ENCODE data around the gene MYT1. TPM values are rescaled to one million over a fixed set of nuclear protein-coding genes. Genes with fewer than 3 reads are reported as not detected.
A peak's percentile ranks its signal among the peaks of the same experiment; 100 is the strongest.

Gene MYT1
- total and polyA plus RNA-seq, 2 of the 13 experiments (the other 11 are each of a cell fraction or from before 2014, with no cell fraction given) = 0.58 to 2.5 TPM

- TF ChIP-seq, protein P1, sequence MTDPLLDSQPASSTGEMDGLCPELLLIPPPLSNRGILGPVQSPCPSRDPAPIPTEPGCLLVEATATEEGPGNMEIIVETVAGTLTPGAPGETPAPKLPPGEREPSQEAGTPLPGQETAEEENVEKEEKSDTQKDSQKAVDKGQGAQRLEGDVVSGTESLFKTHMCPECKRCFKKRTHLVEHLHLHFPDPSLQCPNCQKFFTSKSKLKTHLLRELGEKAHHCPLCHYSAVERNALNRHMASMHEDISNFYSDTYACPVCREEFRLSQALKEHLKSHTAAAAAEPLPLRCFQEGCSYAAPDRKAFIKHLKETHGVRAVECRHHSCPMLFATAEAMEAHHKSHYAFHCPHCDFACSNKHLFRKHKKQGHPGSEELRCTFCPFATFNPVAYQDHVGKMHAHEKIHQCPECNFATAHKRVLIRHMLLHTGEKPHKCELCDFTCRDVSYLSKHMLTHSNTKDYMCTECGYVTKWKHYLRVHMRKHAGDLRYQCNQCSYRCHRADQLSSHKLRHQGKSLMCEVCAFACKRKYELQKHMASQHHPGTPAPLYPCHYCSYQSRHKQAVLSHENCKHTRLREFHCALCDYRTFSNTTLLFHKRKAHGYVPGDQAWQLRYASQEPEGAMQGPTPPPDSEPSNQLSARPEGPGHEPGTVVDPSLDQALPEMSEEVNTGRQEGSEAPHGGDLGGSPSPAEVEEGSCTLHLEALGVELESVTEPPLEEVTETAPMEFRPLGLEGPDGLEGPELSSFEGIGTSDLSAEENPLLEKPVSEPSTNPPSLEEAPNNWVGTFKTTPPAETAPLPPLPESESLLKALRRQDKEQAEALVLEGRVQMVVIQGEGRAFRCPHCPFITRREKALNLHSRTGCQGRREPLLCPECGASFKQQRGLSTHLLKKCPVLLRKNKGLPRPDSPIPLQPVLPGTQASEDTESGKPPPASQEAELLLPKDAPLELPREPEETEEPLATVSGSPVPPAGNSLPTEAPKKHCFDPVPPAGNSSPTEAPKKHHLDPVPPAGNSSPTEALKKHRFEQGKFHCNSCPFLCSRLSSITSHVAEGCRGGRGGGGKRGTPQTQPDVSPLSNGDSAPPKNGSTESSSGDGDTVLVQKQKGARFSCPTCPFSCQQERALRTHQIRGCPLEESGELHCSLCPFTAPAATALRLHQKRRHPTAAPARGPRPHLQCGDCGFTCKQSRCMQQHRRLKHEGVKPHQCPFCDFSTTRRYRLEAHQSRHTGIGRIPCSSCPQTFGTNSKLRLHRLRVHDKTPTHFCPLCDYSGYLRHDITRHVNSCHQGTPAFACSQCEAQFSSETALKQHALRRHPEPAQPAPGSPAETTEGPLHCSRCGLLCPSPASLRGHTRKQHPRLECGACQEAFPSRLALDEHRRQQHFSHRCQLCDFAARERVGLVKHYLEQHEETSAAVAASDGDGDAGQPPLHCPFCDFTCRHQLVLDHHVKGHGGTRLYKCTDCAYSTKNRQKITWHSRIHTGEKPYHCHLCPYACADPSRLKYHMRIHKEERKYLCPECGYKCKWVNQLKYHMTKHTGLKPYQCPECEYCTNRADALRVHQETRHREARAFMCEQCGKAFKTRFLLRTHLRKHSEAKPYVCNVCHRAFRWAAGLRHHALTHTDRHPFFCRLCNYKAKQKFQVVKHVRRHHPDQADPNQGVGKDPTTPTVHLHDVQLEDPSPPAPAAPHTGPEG (CRISPR knock-in tag; IDR thresholded peaks at IDR 0.05) = no peak
- TF ChIP-seq THAP9 (CRISPR knock-in tag; IDR thresholded peaks at IDR 0.05; ENCODE audit: borderline replicate concordance) (peak; percentile 65; the same call in 1 of the 2 replicates), MAFG (CRISPR knock-in tag; IDR thresholded peaks at IDR 0.05) (no peak), MBD4 (IDR thresholded peaks at IDR 0.05; ENCODE audit: borderline replicate concordance, low read length) (no peak), ADNP (CRISPR knock-in tag; IDR thresholded peaks at IDR 0.05) (no peak; the same call in 1 of the 2 replicates), ZNF558 (CRISPR knock-in tag; IDR thresholded peaks at IDR 0.05; ENCODE audit: borderline replicate concordance) (no peak), KDM6A (CRISPR knock-in tag; IDR thresholded peaks at IDR 0.05; ENCODE audit: low read depth) (peak; percentile 88; the same call in 1 of the 2 replicates), DNMT1 (CRISPR knock-in tag; IDR thresholded peaks at IDR 0.05) (no peak; the same call in 1 of the 2 replicates), ZNF124 (CRISPR knock-in tag; IDR thresholded peaks at IDR 0.05) (0 out of 2 replicates have a peak, but pooled peaks have one; percentile 33), ARID2 (CRISPR knock-in tag; IDR thresholded peaks at IDR 0.05; ENCODE audit: borderline replicate concordance) (no peak), ZNF574 (CRISPR knock-in tag; IDR thresholded peaks at IDR 0.05) (peak; percentile 63; the same call in 1 of the 2 replicates), RAD51 (IDR thresholded peaks at IDR 0.05; ENCODE audit: borderline replicate concordance) (no peak), ELF3 (CRISPR knock-in tag; IDR thresholded peaks at IDR 0.05) (peak; percentile 79), ZFP62 (CRISPR knock-in tag; IDR thresholded peaks at IDR 0.05) (no peak)
- TF ChIP-seq, protein P2, sequence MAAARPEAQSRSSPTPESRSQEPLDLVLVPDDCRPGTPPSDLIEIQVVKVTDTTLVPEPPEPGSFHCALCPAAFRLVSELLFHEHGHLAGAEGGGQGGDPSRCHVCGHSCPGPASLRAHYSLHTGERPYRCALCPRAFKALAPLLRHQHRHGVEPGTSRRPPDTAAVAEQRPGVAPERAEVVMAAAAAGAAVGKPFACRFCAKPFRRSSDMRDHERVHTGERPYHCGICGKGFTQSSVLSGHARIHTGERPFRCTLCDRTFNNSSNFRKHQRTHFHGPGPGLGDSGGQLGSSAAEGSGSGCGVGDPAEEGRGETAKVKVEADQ (CRISPR knock-in tag; IDR thresholded peaks at IDR 0.05; ENCODE audit: borderline replicate concordance) = no peak
Measured at GRCh38 chr20:64236137-64237088, 72.2 kb downstream of the MYT1 start (continued).

All from HepG2 (cell line).